Measurements from ENCODE around the gene OSM.
A peak's percentile ranks its signal among the peaks of the same experiment; 100 is the strongest.

Gene OSM

DNA sequence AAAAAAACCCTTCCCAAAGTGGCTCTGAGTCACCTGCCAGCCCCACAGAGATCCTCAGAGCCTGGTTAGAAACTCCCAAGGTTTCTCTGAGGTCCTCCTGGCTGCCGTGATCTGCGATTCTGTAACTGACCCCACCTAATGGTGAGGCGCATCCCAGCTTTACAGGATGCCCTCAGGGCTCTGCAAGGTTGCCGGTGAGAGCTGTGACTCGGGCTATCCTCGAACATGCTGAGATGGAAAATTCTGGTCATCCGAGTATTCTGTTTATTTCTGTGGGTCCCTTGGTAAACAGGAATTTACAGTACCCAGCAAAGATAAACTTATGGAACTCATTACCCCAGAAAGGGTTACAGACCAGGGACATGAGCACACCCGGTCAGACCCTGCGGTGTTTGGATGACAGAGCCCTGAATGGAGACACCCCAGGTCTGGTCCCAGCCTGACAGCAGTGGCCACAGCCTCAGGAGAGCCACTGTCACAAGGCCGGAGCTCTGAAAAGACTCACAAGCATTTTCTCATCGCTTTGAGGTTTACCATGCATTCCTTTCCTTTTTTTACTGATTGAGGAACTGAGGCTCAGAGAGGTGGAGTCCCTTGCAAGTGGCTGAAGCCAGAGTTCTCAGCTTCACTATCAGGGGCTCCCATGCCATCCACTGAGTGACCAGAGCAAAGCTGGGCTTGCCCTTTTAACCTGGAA lies 42.3 kb downstream of the OSM start:
- H3K27me3 ChIP-seq (replicated peaks in 2 of 5; ENCODE audit: control insufficient read depth in 4 of 5, insufficient read depth in 5 of 5, low read length in 4 of 5): no peaks in the 10 kb centered on the region
- H3K27ac ChIP-seq (ENCODE audit: insufficient read depth in 1 of 2, low read depth in 1 of 2, low read length in 2 of 2, poor library complexity in 1 of 2, severe bottlenecking in 2 of 2): no peak overlapping the region
- H3K4me3 ChIP-seq (ENCODE audit: control insufficient read depth in 1 of 7, extremely low read depth in 1 of 7, insufficient read depth in 4 of 7, low read depth in 2 of 7, low read length in 6 of 7): no peak overlapping the region
- H3K9me3 ChIP-seq (ENCODE audit: control extremely low read depth in 1 of 5, control insufficient read depth in 4 of 5, insufficient read depth in 2 of 5, low read depth in 1 of 5, low read length in 4 of 5): no peaks in the 10 kb centered on the region
- CTCF ChIA-PET: interaction anchor here (1.2 to 1.5 kb wide), 3 partner anchors 17 to 116 kb away, joined by 3 to 7 read pairs (median 5); no protein-coding TSS in a partner anchor
- POLR2A ChIA-PET: interaction anchor here (0.6 to 1.4 kb wide), 2 partner anchors 9 to 35 kb away, joined by 3 read pairs; no protein-coding TSS in a partner anchor
- H3K36me3 ChIP-seq (ENCODE audit: control insufficient read depth in 4 of 4, insufficient read depth in 4 of 4, low read length in 3 of 4): no peaks in the 10 kb centered on the region
- DNase-seq: no peak
- WGBS (ENCODE audit: insufficient coverage): 81% methylated on average over 9 of the region's 11 CpGs
- peaks cover 0 to 53% (median 25%) of the 10 kb centered on the region in 4 experiments for H3K4me1 ChIP-seq (ENCODE audit: control extremely low read depth in 1 of 4, control insufficient read depth in 4 of 4, insufficient read depth in 4 of 4, low read length in 3 of 4)

DNA sequence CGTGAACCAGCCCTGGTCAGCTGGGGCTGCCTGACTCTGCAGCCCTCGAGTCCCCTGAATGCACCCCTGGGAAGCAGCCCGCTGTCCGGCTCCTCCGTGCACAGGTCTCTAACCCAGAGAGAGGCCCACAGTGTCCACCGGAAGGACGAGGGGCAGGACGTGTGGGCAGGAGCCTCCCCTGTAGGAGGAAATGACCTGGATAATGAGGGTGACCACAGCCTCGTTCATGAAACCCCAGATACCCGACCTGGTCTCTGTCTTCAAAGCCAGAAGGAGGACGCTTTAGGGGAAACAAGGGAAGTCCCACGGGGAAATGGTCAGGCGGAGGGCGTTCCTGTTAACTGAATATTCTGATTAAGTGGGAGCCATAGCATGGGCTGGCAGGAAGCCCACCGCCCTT lies 43.3 kb downstream of the OSM start:
- no peak overlapping the region for H3K27ac ChIP-seq (ENCODE audit: insufficient read depth in 1 of 2, low read depth in 1 of 2, low read length in 2 of 2, poor library complexity in 1 of 2, severe bottlenecking in 2 of 2)
- no peaks in the 10 kb centered on the region for H3K9me3 ChIP-seq (ENCODE audit: control extremely low read depth in 1 of 5, control insufficient read depth in 4 of 5, insufficient read depth in 2 of 5, low read depth in 1 of 5, low read length in 4 of 5)
- CTCF ChIA-PET: no interaction called here
- peaks cover 0 to 45% (median 25%) of the 10 kb centered on the region in 4 experiments for H3K4me1 ChIP-seq (ENCODE audit: control extremely low read depth in 1 of 4, control insufficient read depth in 4 of 4, insufficient read depth in 4 of 4, low read length in 3 of 4)
- no peaks in the 10 kb centered on the region for H3K36me3 ChIP-seq (ENCODE audit: control insufficient read depth in 4 of 4, insufficient read depth in 4 of 4, low read length in 3 of 4)
- POLR2A ChIA-PET: no interaction called here
- H3K27me3 ChIP-seq (replicated peaks in 2 of 5; ENCODE audit: control insufficient read depth in 4 of 5, insufficient read depth in 5 of 5, low read length in 4 of 5): no peaks in the 10 kb centered on the region
- no peak overlapping the region for H3K4me3 ChIP-seq (ENCODE audit: control insufficient read depth in 1 of 7, extremely low read depth in 1 of 7, insufficient read depth in 4 of 7, low read depth in 2 of 7, low read length in 6 of 7)
- 68% methylated on average over 15 of the region's 15 CpGs for WGBS (ENCODE audit: insufficient coverage)
- DNase-seq: no peak

DNA sequence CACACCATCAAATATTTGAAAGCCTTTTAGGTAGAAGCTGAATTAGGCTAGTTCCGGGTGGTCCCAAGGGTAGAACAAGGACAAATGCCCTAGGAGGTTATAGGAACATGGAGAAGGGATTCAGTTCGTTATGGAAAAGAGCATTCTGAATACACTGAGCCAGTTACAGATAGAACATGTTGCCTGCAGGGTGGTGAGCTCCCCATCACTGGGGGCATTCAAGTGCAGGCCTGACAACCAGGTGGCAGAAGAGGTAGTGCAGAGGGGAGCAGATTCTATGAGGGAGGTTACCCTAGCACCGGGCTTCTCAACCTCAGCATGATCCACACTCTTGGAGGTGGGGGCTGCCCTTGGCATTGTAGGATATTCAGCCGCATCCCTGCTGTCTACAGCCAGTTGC lies 44.3 kb downstream of the OSM start:
- CTCF ChIA-PET: no interaction called here
- Histone ChIP-seq H3K27ac (ENCODE audit: insufficient read depth in 1 of 2, low read depth in 1 of 2, low read length in 2 of 2, poor library complexity in 1 of 2, severe bottlenecking in 2 of 2) (no peak overlapping the region), H3K27me3 (replicated peaks in 2 of 5; ENCODE audit: control insufficient read depth in 4 of 5, insufficient read depth in 5 of 5, low read length in 4 of 5) (no peaks in the 10 kb centered on the region), H3K9me3 (ENCODE audit: control extremely low read depth in 1 of 5, control insufficient read depth in 4 of 5, insufficient read depth in 2 of 5, low read depth in 1 of 5, low read length in 4 of 5) (no peaks in the 10 kb centered on the region), H3K4me3 (ENCODE audit: control insufficient read depth in 1 of 7, extremely low read depth in 1 of 7, insufficient read depth in 4 of 7, low read depth in 2 of 7, low read length in 6 of 7) (no peak overlapping the region), H3K4me1 (ENCODE audit: control extremely low read depth in 1 of 4, control insufficient read depth in 4 of 4, insufficient read depth in 4 of 4, low read length in 3 of 4) (peaks cover 0 to 44% (median 23%) of the 10 kb centered on the region in 4 experiments), H3K36me3 (ENCODE audit: control insufficient read depth in 4 of 4, insufficient read depth in 4 of 4, low read length in 3 of 4) (no peaks in the 10 kb centered on the region)
- POLR2A ChIA-PET: no interaction called here
- DNase-seq: no peak
- 94% methylated on average over 4 of the region's 4 CpGs for WGBS (ENCODE audit: insufficient coverage)

DNA sequence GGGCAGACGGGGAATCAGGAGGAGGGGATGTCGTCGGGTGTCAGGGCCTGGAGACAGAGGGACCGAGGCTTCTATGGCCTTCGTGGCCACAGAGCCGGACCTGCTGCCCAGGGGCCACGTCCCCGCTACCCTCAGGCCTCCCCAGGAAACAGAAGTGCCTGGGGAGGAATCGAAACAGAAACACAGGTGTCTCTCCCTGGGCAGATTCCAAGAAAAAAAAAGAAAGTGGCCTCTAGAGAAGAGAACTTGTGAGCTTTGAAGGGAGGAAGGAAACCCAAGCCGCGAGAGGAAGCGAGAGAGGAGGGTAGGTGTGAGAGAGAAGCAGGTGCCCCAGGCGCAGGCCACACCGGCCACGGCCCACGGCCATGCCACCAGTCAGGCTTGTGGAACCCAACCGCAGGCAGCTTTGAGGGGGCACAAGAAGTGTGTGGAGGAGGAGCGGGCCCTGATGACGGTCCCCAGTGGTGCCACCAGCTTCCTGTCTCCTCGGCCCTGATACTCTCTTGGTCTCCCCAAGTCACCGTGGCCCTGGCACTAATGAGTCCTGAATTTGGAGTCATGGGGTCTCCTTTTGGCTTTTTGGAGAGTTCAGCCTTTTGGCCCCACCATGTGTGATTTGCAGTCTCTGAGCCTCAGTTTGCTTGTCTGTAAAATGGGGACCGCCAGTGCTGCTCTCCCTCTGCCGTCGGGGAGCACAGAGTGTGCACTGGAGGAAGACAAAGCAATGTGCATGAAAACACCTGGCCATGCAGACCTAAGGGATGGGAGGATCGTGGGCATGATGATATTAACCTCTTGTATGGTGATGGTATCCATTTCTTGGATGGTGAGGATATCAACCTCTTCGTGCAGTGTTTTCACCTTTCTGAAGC lies 45.3 kb downstream of the OSM start:
- WGBS (ENCODE audit: insufficient coverage): 15% methylated on average over 21 of the region's 26 CpGs
- Histone ChIP-seq H3K27ac (ENCODE audit: insufficient read depth in 1 of 2, low read depth in 1 of 2, low read length in 2 of 2, poor library complexity in 1 of 2, severe bottlenecking in 2 of 2) (no peak overlapping the region), H3K36me3 (ENCODE audit: control insufficient read depth in 4 of 4, insufficient read depth in 4 of 4, low read length in 3 of 4) (no peaks in the 10 kb centered on the region), H3K4me1 (ENCODE audit: control extremely low read depth in 1 of 4, control insufficient read depth in 4 of 4, insufficient read depth in 4 of 4, low read length in 3 of 4) (peaks cover 0 to 44% (median 25%) of the 10 kb centered on the region in 4 experiments), H3K4me3 (ENCODE audit: control insufficient read depth in 1 of 7, extremely low read depth in 1 of 7, insufficient read depth in 4 of 7, low read depth in 2 of 7, low read length in 6 of 7) (peak overlapping the region in 3 of 7 experiments; percentile 21 to 45 (median 30)), H3K27me3 (replicated peaks in 2 of 5; ENCODE audit: control insufficient read depth in 4 of 5, insufficient read depth in 5 of 5, low read length in 4 of 5) (no peaks in the 10 kb centered on the region), H3K9me3 (ENCODE audit: control extremely low read depth in 1 of 5, control insufficient read depth in 4 of 5, insufficient read depth in 2 of 5, low read depth in 1 of 5, low read length in 4 of 5) (no peaks in the 10 kb centered on the region)
- POLR2A ChIA-PET: interaction anchor here (0.6 kb wide), 1 partner anchor 116 kb away, joined by 3 read pairs; no protein-coding TSS in a partner anchor
- CTCF ChIA-PET: interaction anchor here (1.0 to 1.8 kb wide), 3 partner anchors 17 to 159 kb away, joined by 3 to 5 read pairs (median 3); no protein-coding TSS in a partner anchor
- peak; percentile 84 to 97 (median 95) for DNase-seq

DNA sequence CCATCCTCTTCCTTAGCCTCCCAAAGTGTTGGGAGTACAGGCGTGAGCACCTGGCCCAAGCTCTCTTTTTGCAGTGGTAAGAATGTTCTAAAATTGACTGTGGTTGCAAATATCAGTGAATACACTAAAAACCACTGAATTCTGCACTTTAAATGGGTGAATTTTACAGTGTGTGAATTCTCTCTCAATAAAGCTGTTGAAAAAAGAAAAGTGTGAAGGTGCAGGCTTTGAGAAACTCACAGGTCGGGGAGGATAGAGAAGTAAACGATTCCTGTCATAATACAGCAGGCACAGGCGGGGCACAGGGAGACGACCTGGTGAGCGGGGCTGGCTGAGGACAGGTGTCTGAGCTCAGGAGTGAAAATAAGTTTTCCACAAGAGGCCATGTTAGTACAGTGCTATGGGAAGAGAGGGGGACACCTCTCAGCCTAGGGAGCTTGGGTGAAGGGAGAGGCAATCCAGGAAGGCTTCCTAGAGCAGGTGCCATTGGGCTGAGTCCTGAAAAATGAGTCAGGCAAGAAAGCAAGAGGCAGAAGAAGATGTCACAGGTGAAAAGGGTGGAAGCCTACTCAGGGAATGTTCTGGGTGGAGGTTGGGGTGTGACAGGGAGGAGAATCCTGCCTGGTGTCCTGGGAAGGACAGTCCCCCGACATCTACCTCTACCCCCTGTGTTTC lies 46.2 kb downstream of the OSM start:
- no peak for DNase-seq
- Histone ChIP-seq H3K4me1 (ENCODE audit: control extremely low read depth in 1 of 4, control insufficient read depth in 4 of 4, insufficient read depth in 4 of 4, low read length in 3 of 4) (peaks cover 0 to 41% (median 22%) of the 10 kb centered on the region in 4 experiments), H3K27me3 (replicated peaks in 2 of 5; ENCODE audit: control insufficient read depth in 4 of 5, insufficient read depth in 5 of 5, low read length in 4 of 5) (peaks cover 0 to 2% (median 0%) of the 10 kb centered on the region in 5 experiments), H3K4me3 (ENCODE audit: control insufficient read depth in 1 of 7, extremely low read depth in 1 of 7, insufficient read depth in 4 of 7, low read depth in 2 of 7, low read length in 6 of 7) (no peak overlapping the region), H3K36me3 (ENCODE audit: control insufficient read depth in 4 of 4, insufficient read depth in 4 of 4, low read length in 3 of 4) (no peaks in the 10 kb centered on the region), H3K9me3 (ENCODE audit: control extremely low read depth in 1 of 5, control insufficient read depth in 4 of 5, insufficient read depth in 2 of 5, low read depth in 1 of 5, low read length in 4 of 5) (no peaks in the 10 kb centered on the region), H3K27ac (ENCODE audit: insufficient read depth in 1 of 2, low read depth in 1 of 2, low read length in 2 of 2, poor library complexity in 1 of 2, severe bottlenecking in 2 of 2) (no peak overlapping the region)
- ChIA-PET POLR2A (no interaction called here), CTCF (interaction anchor here (0.9 to 1.8 kb wide), 5 partner anchors 16 to 159 kb away, joined by 3 to 5 read pairs (median 3); no protein-coding TSS in a partner anchor)
- WGBS (ENCODE audit: insufficient coverage): 54% methylated on average over 5 of the region's 7 CpGs

DNA sequence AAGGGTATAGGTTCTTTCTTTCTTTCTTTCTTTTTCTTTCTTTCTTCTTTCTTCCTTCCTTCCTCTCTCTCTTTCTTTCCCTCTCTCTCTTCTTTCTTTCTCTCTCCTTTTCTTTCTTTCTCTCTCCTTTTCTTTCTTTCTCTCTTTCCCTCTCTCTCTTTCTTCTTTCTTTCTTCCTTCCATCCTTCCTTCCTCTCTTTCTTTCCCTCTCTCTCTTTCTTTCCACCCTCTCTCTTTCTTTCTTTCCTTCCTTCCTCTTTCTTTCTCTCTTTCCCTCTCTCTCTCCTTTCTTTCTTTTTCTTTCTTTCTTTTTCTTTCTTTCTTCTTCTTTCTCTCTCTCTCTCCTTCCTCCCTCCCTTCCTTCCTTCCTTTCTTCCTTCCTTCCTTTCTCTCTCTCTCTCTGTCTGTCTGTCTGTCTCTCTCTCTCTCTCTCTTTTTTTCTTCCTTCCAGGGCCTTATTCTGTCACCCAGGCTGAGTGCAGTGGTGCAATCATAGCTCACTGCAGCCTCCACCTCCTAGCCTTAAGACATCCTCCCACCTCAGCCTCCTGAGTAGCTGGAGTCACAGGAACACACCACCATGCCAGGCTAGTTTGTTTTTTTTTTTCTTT lies 46.9 kb downstream of the OSM start:
- ChIA-PET POLR2A (no interaction called here), CTCF (interaction anchor here (0.6 to 1.8 kb wide), 4 partner anchors 16 to 1025 kb away, joined by 3 to 5 read pairs (median 3); no protein-coding TSS in a partner anchor)

More for the DNA sequence above, 46.9 kb downstream of the OSM start:
- Histone ChIP-seq H3K36me3 (ENCODE audit: control insufficient read depth in 4 of 4, insufficient read depth in 4 of 4, low read length in 3 of 4) (no peaks in the 10 kb centered on the region), H3K9me3 (ENCODE audit: control extremely low read depth in 1 of 5, control insufficient read depth in 4 of 5, insufficient read depth in 2 of 5, low read depth in 1 of 5, low read length in 4 of 5) (no peaks in the 10 kb centered on the region), H3K27me3 (replicated peaks in 2 of 5; ENCODE audit: control insufficient read depth in 4 of 5, insufficient read depth in 5 of 5, low read length in 4 of 5) (peaks cover 0 to 2% (median 0%) of the 10 kb centered on the region in 5 experiments), H3K27ac (ENCODE audit: insufficient read depth in 1 of 2, low read depth in 1 of 2, low read length in 2 of 2, poor library complexity in 1 of 2, severe bottlenecking in 2 of 2) (no peak overlapping the region), H3K4me1 (ENCODE audit: control extremely low read depth in 1 of 4, control insufficient read depth in 4 of 4, insufficient read depth in 4 of 4, low read length in 3 of 4) (peaks cover 0 to 41% (median 21%) of the 10 kb centered on the region in 4 experiments), H3K4me3 (ENCODE audit: control insufficient read depth in 1 of 7, extremely low read depth in 1 of 7, insufficient read depth in 4 of 7, low read depth in 2 of 7, low read length in 6 of 7) (no peak overlapping the region)
- no peak for DNase-seq

Measured in common myeloid progenitor, CD34-positive (primary cell).